ENCODE data around the gene INF2.
"Not testable (repeated sequence)": the region's sequence is repeated elsewhere in the genome, so short reads cannot be mapped to it uniquely, and the experiment has no call there.

INF2 gene

GRCh38 chr14:104662472-104662871, 26.9 kb upstream of the INF2 start:
- H3K9me3 ChIP-seq (ENCODE audit: control insufficient read depth, insufficient read depth, low read length); H3K36me3 ChIP-seq (ENCODE audit: insufficient read depth, low read length); H3K9ac ChIP-seq (ENCODE audit: low read depth, low read length): not testable (repeated sequence)
- peaks cover 20% of the 10 kb centered on the region for H3K4me1 ChIP-seq (ENCODE audit: insufficient read depth, low read length)

GRCh38 chr14:104664107-104664506, 25.3 kb upstream of the INF2 start:
- Histone ChIP-seq H3K9ac (ENCODE audit: low read depth, low read length) (no peak overlapping the region), H3K4me1 (ENCODE audit: insufficient read depth, low read length) (peaks cover 20% of the 10 kb centered on the region), H3K9me3 (ENCODE audit: control insufficient read depth, insufficient read depth, low read length) (no peaks in the 10 kb centered on the region), H3K36me3 (ENCODE audit: insufficient read depth, low read length) (no peaks in the 10 kb centered on the region)

- Histone ChIP-seq H3K9ac (ENCODE audit: low read depth, low read length) (no peak overlapping the region), H3K4me1 (ENCODE audit: insufficient read depth, low read length) (peaks cover 20% of the 10 kb centered on the region), H3K36me3 (ENCODE audit: insufficient read depth, low read length) (no peaks in the 10 kb centered on the region), H3K9me3 (ENCODE audit: control insufficient read depth, insufficient read depth, low read length) (no peaks in the 10 kb centered on the region)
Observed at GRCh38 chr14:104664588-104664987, 24.8 kb upstream of the INF2 start.

GRCh38 chr14:104665114-104665656, 24.2 kb upstream of the INF2 start:
- Histone ChIP-seq H3K9me3 (ENCODE audit: control insufficient read depth, insufficient read depth, low read length) (no peaks in the 10 kb centered on the region), H3K9ac (ENCODE audit: low read depth, low read length) (no peak overlapping the region), H3K4me1 (ENCODE audit: insufficient read depth, low read length) (peaks cover 20% of the 10 kb centered on the region), H3K36me3 (ENCODE audit: insufficient read depth, low read length) (no peaks in the 10 kb centered on the region)

GRCh38 chr14:104665657-104666522, 23.5 kb upstream of the INF2 start:
- H3K9me3 ChIP-seq (ENCODE audit: control insufficient read depth, insufficient read depth, low read length), result no peaks in the 10 kb centered on the region
- H3K4me1 ChIP-seq (ENCODE audit: insufficient read depth, low read length), result peaks cover 20% of the 10 kb centered on the region
- H3K9ac ChIP-seq (ENCODE audit: low read depth, low read length), result peak overlapping the region; percentile 22; the same call in 1 of the 2 replicates
- H3K36me3 ChIP-seq (ENCODE audit: insufficient read depth, low read length), result no peaks in the 10 kb centered on the region

- H3K9ac ChIP-seq (ENCODE audit: low read depth, low read length), result peak overlapping the region; percentile 22; the same call in 1 of the 2 replicates
- H3K36me3 ChIP-seq (ENCODE audit: insufficient read depth, low read length); H3K9me3 ChIP-seq (ENCODE audit: control insufficient read depth, insufficient read depth, low read length): not testable (repeated sequence)
- H3K4me1 ChIP-seq (ENCODE audit: insufficient read depth, low read length), result peaks cover 20% of the 10 kb centered on the region
Observed at GRCh38 chr14:104666523-104666895, 22.9 kb upstream of the INF2 start.

- H3K4me1 ChIP-seq (ENCODE audit: insufficient read depth, low read length), result peaks cover 20% of the 10 kb centered on the region
- no peaks in the 10 kb centered on the region for H3K9me3 ChIP-seq (ENCODE audit: control insufficient read depth, insufficient read depth, low read length)
- no peak overlapping the region for H3K9ac ChIP-seq (ENCODE audit: low read depth, low read length)
- no peaks in the 10 kb centered on the region for H3K36me3 ChIP-seq (ENCODE audit: insufficient read depth, low read length)
Observed at GRCh38 chr14:104666981-104667380, 22.4 kb upstream of the INF2 start.

- H3K9ac ChIP-seq (ENCODE audit: low read depth, low read length), result no peak overlapping the region
- no peaks in the 10 kb centered on the region for H3K9me3 ChIP-seq (ENCODE audit: control insufficient read depth, insufficient read depth, low read length)
- H3K4me1 ChIP-seq (ENCODE audit: insufficient read depth, low read length), result peaks cover 20% of the 10 kb centered on the region
- H3K36me3 ChIP-seq (ENCODE audit: insufficient read depth, low read length), result no peaks in the 10 kb centered on the region
Observed at GRCh38 chr14:104669697-104670096, 19.7 kb upstream of the INF2 start.

GRCh38 chr14:104671330-104671977, 18.0 kb upstream of the INF2 start:
- not testable (repeated sequence) for H3K9ac ChIP-seq (ENCODE audit: low read depth, low read length); H3K4me1 ChIP-seq (ENCODE audit: insufficient read depth, low read length); H3K9me3 ChIP-seq (ENCODE audit: control insufficient read depth, insufficient read depth, low read length); H3K36me3 ChIP-seq (ENCODE audit: insufficient read depth, low read length)

- not testable (repeated sequence) for H3K4me1 ChIP-seq (ENCODE audit: insufficient read depth, low read length); H3K9me3 ChIP-seq (ENCODE audit: control insufficient read depth, insufficient read depth, low read length); H3K36me3 ChIP-seq (ENCODE audit: insufficient read depth, low read length); H3K9ac ChIP-seq (ENCODE audit: low read depth, low read length)
Observed at GRCh38 chr14:104672119-104672518, 17.3 kb upstream of the INF2 start.

GRCh38 chr14:104673481-104673880, 15.9 kb upstream of the INF2 start:
- Histone ChIP-seq H3K36me3 (ENCODE audit: insufficient read depth, low read length) (no peaks in the 10 kb centered on the region), H3K9me3 (ENCODE audit: control insufficient read depth, insufficient read depth, low read length) (no peaks in the 10 kb centered on the region), H3K9ac (ENCODE audit: low read depth, low read length) (no peak overlapping the region), H3K4me1 (ENCODE audit: insufficient read depth, low read length) (peaks cover 7% of the 10 kb centered on the region; the same call in 1 of the 2 replicates)

GRCh38 chr14:104675447-104675846, 14.0 kb upstream of the INF2 start:
- no peaks in the 10 kb centered on the region for H3K9me3 ChIP-seq (ENCODE audit: control insufficient read depth, insufficient read depth, low read length)
- H3K4me1 ChIP-seq (ENCODE audit: insufficient read depth, low read length), result peaks cover 23% of the 10 kb centered on the region; the same call in 1 of the 2 replicates

GRCh38 chr14:104676130-104676693, 13.2 kb upstream of the INF2 start:
- H3K9me3 ChIP-seq (ENCODE audit: control insufficient read depth, insufficient read depth, low read length), result no peaks in the 10 kb centered on the region
- no peaks in the 10 kb centered on the region for H3K36me3 ChIP-seq (ENCODE audit: insufficient read depth, low read length)
- H3K4me1 ChIP-seq (ENCODE audit: insufficient read depth, low read length), result peaks cover 30% of the 10 kb centered on the region; the same call in 1 of the 2 replicates
- peak overlapping the region; percentile 68; the same call in 1 of the 2 replicates for H3K9ac ChIP-seq (ENCODE audit: low read depth, low read length)

More at GRCh38 chr14:104675447-104675846, 14.0 kb upstream of the INF2 start:
- Histone ChIP-seq H3K9ac (ENCODE audit: low read depth, low read length) (no peak overlapping the region), H3K36me3 (ENCODE audit: insufficient read depth, low read length) (no peaks in the 10 kb centered on the region)

- Histone ChIP-seq H3K9ac (ENCODE audit: low read depth, low read length) (peak overlapping the region; percentile 68), H3K9me3 (ENCODE audit: control insufficient read depth, insufficient read depth, low read length) (no peaks in the 10 kb centered on the region), H3K4me1 (ENCODE audit: insufficient read depth, low read length) (peaks cover 33% of the 10 kb centered on the region; the same call in 1 of the 2 replicates), H3K36me3 (ENCODE audit: insufficient read depth, low read length) (no peaks in the 10 kb centered on the region)
Observed at GRCh38 chr14:104676694-104677511, 12.5 kb upstream of the INF2 start.

Data from ES-I3 (cell line).